K562 (cell line): ENCODE data around the gene THADA. TPM values are rescaled to one million over a fixed set of nuclear protein-coding genes. Genes with fewer than 3 reads are reported as not detected.

ENCODE experiments used
- ARHGAP35 ChIP-seq: fragments of 450-650 bp; IDR thresholded peaks from 2 replicates; pipeline ENCODE4 v1.6.1; 2018; ENCODE audit not compliant: partially characterized antibody
- CBX1 ChIP-seq: sonication (generic); IDR thresholded peaks from 2 replicates; pipeline ENCODE4 v1.6.1; 2016; ENCODE audit warnings: antibody characterized with exemption, low read depth, mild to moderate bottlenecking
- CHCHD3 ChIP-seq: fragments of 250-450 bp; sonication (Bioruptor Pico); IDR thresholded peaks from 2 replicates; pipeline ENCODE4 v2.1.2; 2022; ENCODE audit warnings: mild to moderate bottlenecking
- CHD4 ChIP-seq: fragments of 200-600 bp; sonication (generic); IDR thresholded peaks from 3 replicates; pipeline ENCODE4 v1.6.1; 2012; ENCODE audit warnings: low read depth, mild to moderate bottlenecking, mixed read lengths, low read length, inconsistent platforms; ENCODE audit not compliant: insufficient read depth, insufficient replicate concordance, poor library complexity, severe bottlenecking
- ERF ChIP-seq: fragments of 450-650 bp; formaldehyde crosslinking; IDR thresholded peaks from 2 replicates; pipeline ENCODE4 v1.4.0; 2020; ENCODE audit warnings: mild to moderate bottlenecking, mixed read lengths
- HMG20A ChIP-seq: fragments of 450-650 bp; formaldehyde crosslinking; conservative IDR thresholded peaks from 2 replicates; pipeline ENCODE4 v1.4.0; 2020; ENCODE audit warnings: mild to moderate bottlenecking, mixed read lengths
- HMGN3 ChIP-seq: IDR thresholded peaks from 2 replicates; pipeline ENCODE4 v1.6.1; 2011; ENCODE audit warnings: borderline replicate concordance, low read depth, mild to moderate bottlenecking, mixed read lengths, low read length; ENCODE audit not compliant: insufficient read length; ENCODE audit errors: extremely low read depth
- MXI1 ChIP-seq: IDR thresholded peaks from 2 replicates; pipeline ENCODE4 v1.6.1; 2011; ENCODE audit warnings: low read depth, mild to moderate bottlenecking, improper control_type of control experiment, low read length
- NFATC3 ChIP-seq: fragments of 450-650 bp; IDR thresholded peaks from 2 replicates; pipeline ENCODE4 v1.6.1; 2017; ENCODE audit warnings: mild to moderate bottlenecking
- NR2F6 ChIP-seq: fragments of 450-650 bp; formaldehyde crosslinking; IDR thresholded peaks from 2 replicates; pipeline ENCODE4 v1.4.0; 2020; ENCODE audit warnings: mild to moderate bottlenecking
- OTX1 ChIP-seq: fragments of 450-650 bp; formaldehyde crosslinking; IDR thresholded peaks from 2 replicates; pipeline ENCODE4 v1.4.0; 2022; ENCODE audit warnings: mild to moderate bottlenecking
- PREB ChIP-seq: sonication (generic); formaldehyde crosslinking; IDR thresholded peaks from 2 replicates; pipeline ENCODE4 v1.8.1; 2023; ENCODE audit warnings: mild to moderate bottlenecking, missing genetic modification reagents
- RBM39 ChIP-seq: fragments of 200-400 bp; formaldehyde crosslinking; optimal IDR thresholded peaks from 2 replicates; pipeline ENCODE3; 2018; ENCODE audit warnings: low read depth, low read length
- SP2 ChIP-seq: IDR thresholded peaks from 2 replicates; pipeline ENCODE4 v1.6.1; 2011; ENCODE audit warnings: mild to moderate bottlenecking, low read depth, low read length, moderate library complexity; ENCODE audit not compliant: poor library complexity, severe bottlenecking; ENCODE audit errors: extremely low read depth
- SREBF1 ChIP-seq: fragments of 150-350 bp; IDR thresholded peaks from 2 replicates; pipeline ENCODE4 v1.6.1; 2014; ENCODE audit warnings: antibody characterized with exemption, low read depth, low read length, borderline replicate concordance
- ZBTB11 ChIP-seq, 3 experiments: fragments of 200-800 bp in 1 of 3; fragments of 250-450 bp in 1 of 3; fragments of 450-650 bp in 1 of 3; sonication (Bioruptor Pico) in 1 of 3; sonication (Bioruptor generic) in 1 of 3; formaldehyde crosslinking in 1 of 3; IDR thresholded peaks; 2 replicates each; pipeline versions ENCODE4 v1.6.1 to v1.8.0; 2016 to 2022; ENCODE audit warnings: mild to moderate bottlenecking in 2 of 3, missing genetic modification characterization in 2 of 3, missing compliant biosample characterization in 1 of 3, moderate library complexity in 1 of 3
- ZBTB26 ChIP-seq: fragments of 450-650 bp; formaldehyde crosslinking; IDR thresholded peaks from 2 replicates; pipeline ENCODE4 v1.4.0; 2022; ENCODE audit warnings: missing genetic modification characterization
- ZFP91 ChIP-seq: sonication (generic); formaldehyde crosslinking; IDR thresholded peaks from 2 replicates; pipeline ENCODE4 v1.8.0; 2022; ENCODE audit warnings: mild to moderate bottlenecking, missing genetic modification reagents
- ZNF324 ChIP-seq: fragments of 250-450 bp; sonication (Bioruptor Pico); IDR thresholded peaks from 2 replicates; pipeline ENCODE4 v1.4.0; 2020; ENCODE audit warnings: mild to moderate bottlenecking
- ZNF384 ChIP-seq: IDR thresholded peaks from 2 replicates; pipeline ENCODE4 v1.6.1; 2012; ENCODE audit warnings: low read depth, low read length, improper control_type of control experiment
- polyA plus RNA-seq, 8 experiments: library from polyadenylated mRNA; depleted of rRNA in 4 of 8; stranded (reverse) in 5 of 8; unstranded in 3 of 8; fragments of >200 nt; fragmentation: Nextera tagmentation in 2 of 8; fragmentation: Illumina TruSeq in 1 of 8; extraction: Ambion mirVana in 2 of 8; extraction: Trizol in 1 of 8; gene quantifications; 2 replicates each; pipeline versions ENCODE4 v1.2.1 to v1.2.3, GENCODE V29; 2011 to 2014; ENCODE audit warnings: inconsistent platforms in 1 of 8, missing spikeins in 1 of 8
- total RNA-seq, 7 experiments: library from RNA; depleted of rRNA in 6 of 7; stranded (reverse); fragments of >200 nt in 6 of 7; fragmentation: Illumina TruSeq in 2 of 7; extraction: Trizol in 2 of 7; gene quantifications; 2 replicates each; pipeline versions ENCODE4 v1.2.1 to v1.2.3, GENCODE V29; 2011 to 2021; ENCODE audit warnings: low replicate concordance in 1 of 7

THADA gene
- total and polyA plus RNA-seq, 9 of the 15 experiments (the other 6 are each of a cell fraction or from before 2014, with no cell fraction given) = 17.8 to 34.7 (median 31.9) TPM

GRCh38 chr2:43221763-43222474, 373.9 kb downstream of the THADA start (continued):
- TF ChIP-seq PREB (CRISPR knock-in tag) (no peak), CBX1 (0 out of 2 replicates have a peak, but pooled peaks have one; percentile 47), HMG20A (CRISPR knock-in tag) (no peak), ZFP91 (CRISPR knock-in tag) (no peak), ZNF324 (CRISPR knock-in tag) (no peak), SREBF1 (no peak), MXI1 (peak; percentile 59), NR2F6 (CRISPR knock-in tag) (no peak), HMGN3 (no peak), ZBTB26 (CRISPR knock-in tag) (0 out of 2 replicates have a peak, but pooled peaks have one; percentile 7), RBM39 (peak; percentile 37), CHD4 (no peak), ZNF384 (peak; percentile 62), SP2 (no peak), CHCHD3 (CRISPR knock-in tag) (no peak), ZBTB11 (CRISPR knock-in tag; IDR thresholded peaks at IDR 0.05) (peak in 1 of 3 experiments; percentile 61; a peak in 1 of 6 replicates), ARHGAP35 (no peak), OTX1 (CRISPR knock-in tag) (peak; percentile 65), ERF (CRISPR knock-in tag) (no peak; the same call in 1 of the 2 replicates), NFATC3 (no peak)
